Endothelial cell (in vitro differentiated cells): ENCODE data around the gene CHST12. TPM values are rescaled to one million over a fixed set of nuclear protein-coding genes. Genes with fewer than 3 reads are reported as not detected.

Experiments
- DNase-seq: peaks from one replicate; pipeline ENCODE4 v3.0.0; 2021; ENCODE audit warnings: low spot score
- H3K27ac Mint-ChIP-seq: one replicate; pipeline ENCODE4 v1.8.0; 2021; ENCODE audit warnings: mixed read lengths, inconsistent platforms; ENCODE audit not compliant: unreplicated experiment
- H3K27me3 Mint-ChIP-seq: one replicate; pipeline ENCODE4 v1.8.0; 2021; ENCODE audit warnings: mild to moderate bottlenecking, moderate library complexity, mixed read lengths, inconsistent platforms; ENCODE audit not compliant: unreplicated experiment
- H3K36me3 Mint-ChIP-seq: one replicate; pipeline ENCODE4 v1.8.0; 2021; ENCODE audit warnings: mild to moderate bottlenecking, low read depth, mixed read lengths, inconsistent platforms; ENCODE audit not compliant: unreplicated experiment
- H3K4me1 Mint-ChIP-seq: one replicate; pipeline ENCODE4 v1.8.0; 2021; ENCODE audit warnings: mild to moderate bottlenecking, mixed read lengths, inconsistent platforms; ENCODE audit not compliant: unreplicated experiment
- H3K4me3 Mint-ChIP-seq: one replicate; pipeline ENCODE4 v1.8.0; 2021; ENCODE audit warnings: mild to moderate bottlenecking, mixed read lengths, inconsistent platforms; ENCODE audit not compliant: unreplicated experiment
- H3K9me3 Mint-ChIP-seq: one replicate; pipeline ENCODE4 v1.8.0; 2021; ENCODE audit warnings: mixed read lengths, inconsistent platforms; ENCODE audit not compliant: unreplicated experiment
- CTCF ChIP-seq: fragments of 200-600 bp; sonication (generic); IDR thresholded peaks from one replicate; pipeline ENCODE4 v1.5.0; 2021; ENCODE audit warnings: antibody characterized with exemption; ENCODE audit not compliant: unreplicated experiment
- total RNA-seq: library from RNA; stranded (reverse); fragmentation: NEBNext Ultra II Directional; extraction: Animal tissue kit (Norgen Biotek cat#: 25700); gene quantifications from one replicate; pipeline ENCODE4 v1.2.1, GENCODE V29; 2021; ENCODE audit not compliant: unreplicated experiment

Gene CHST12
- total RNA-seq, 1 donor from 2014 or later: 26.9 TPM

GRCh38 chr7:2497065-2497464, 93.7 kb downstream of the CHST12 start:
- no peak overlapping the region for H3K27ac Mint-ChIP-seq

GRCh38 chr7:2497500-2498336, 94.3 kb downstream of the CHST12 start:
- Mint-ChIP-seq H3K4me1 (peaks cover 2% of the 10 kb centered on the region), H3K4me3 (no peak overlapping the region), H3K36me3 (no peaks in the 10 kb centered on the region), H3K27ac (no peak overlapping the region), H3K27me3 (peaks cover 2% of the 10 kb centered on the region), H3K9me3 (no peaks in the 10 kb centered on the region)
- TF ChIP-seq CTCF: no peak
- peak; percentile 4 for DNase-seq

More at GRCh38 chr7:2497065-2497464, 93.7 kb downstream of the CHST12 start:
- no peaks in the 10 kb centered on the region for H3K9me3 Mint-ChIP-seq
- TF ChIP-seq CTCF: no peak
- peaks cover 4% of the 10 kb centered on the region for H3K27me3 Mint-ChIP-seq
- no peak overlapping the region for H3K4me3 Mint-ChIP-seq
- H3K36me3 Mint-ChIP-seq: no peaks in the 10 kb centered on the region
- DNase-seq: peak; percentile 4
- H3K4me1 Mint-ChIP-seq: peaks cover 2% of the 10 kb centered on the region

Other genes with a start within 250 kb of the CHST12 start
- gene MAD1L1, start 170.7 kb upstream of the CHST12 start, total RNA-seq: 43.3 TPM
- gene MRM2, start 161.4 kb upstream of the CHST12 start, total RNA-seq: 19.1 TPM
- 14.2 TPM for gene NUDT1, start 161.4 kb upstream of the CHST12 start, total RNA-seq
- gene SNX8, start 89.2 kb upstream of the CHST12 start, total RNA-seq: 40.7 TPM
- gene EIF3B, start 48.8 kb upstream of the CHST12 start, total RNA-seq: 125 TPM
- not detected for gene GRIFIN, start 72.8 kb downstream of the CHST12 start, total RNA-seq
- gene LFNG, start 116.2 kb downstream of the CHST12 start, total RNA-seq: 83.5 TPM
- 34.0 TPM for gene BRAT1, start 151.9 kb downstream of the CHST12 start, total RNA-seq
- gene IQCE, start 155.4 kb downstream of the CHST12 start, total RNA-seq: 9.6 TPM
- gene TTYH3, start 228.4 kb downstream of the CHST12 start, total RNA-seq: 250 TPM